NCI-H748 treated with DMSO at 0.1 percent for 48 hours (cell line): ENCODE measurements around the gene CLCN1.

Experiments
- DNase-seq: peaks from one replicate; lab custom pipeline; 2025; lab: John Stamatoyannopoulos, UW

The CLCN1 gene

DNA sequence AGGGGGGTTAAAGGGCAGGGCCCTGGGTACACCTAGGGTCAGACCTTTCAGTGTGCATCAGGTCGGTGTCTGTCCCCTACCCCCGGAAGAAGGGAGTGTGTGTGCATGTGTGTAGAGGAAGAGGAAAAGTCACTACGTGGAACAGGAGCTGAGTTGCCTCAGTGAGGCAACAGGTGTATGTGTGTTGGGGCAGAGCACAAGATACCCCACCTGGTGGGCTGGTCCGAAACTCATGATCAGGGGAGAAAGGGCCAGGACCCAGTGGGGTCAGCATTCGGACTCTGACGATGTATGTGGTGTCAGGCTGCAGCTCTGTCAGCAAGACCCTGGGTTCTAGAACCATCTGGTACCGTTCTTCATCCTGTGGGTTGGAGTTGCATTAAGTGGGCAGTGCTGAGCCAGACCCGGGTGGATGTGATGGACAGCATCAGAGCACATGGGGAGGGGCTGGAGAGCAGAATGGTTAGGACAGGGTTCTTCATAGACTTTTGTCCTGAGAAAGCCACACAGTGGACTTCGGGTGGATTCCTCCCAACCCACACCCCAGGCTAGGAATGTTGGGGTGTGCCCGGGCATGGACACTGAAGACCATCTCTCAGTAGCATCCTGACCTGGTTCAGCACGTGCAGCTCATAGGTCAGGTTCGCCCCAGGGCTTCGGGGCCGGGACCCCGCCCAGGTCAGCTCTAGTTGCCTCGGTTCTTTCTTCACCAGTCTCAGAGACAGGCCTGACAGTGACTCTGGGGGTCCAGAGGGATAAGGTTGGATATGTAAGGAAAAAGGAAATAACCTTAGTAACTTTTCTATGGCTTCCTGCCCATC is 82.0 kb downstream of the CLCN1 start:
- no peak for DNase-seq

DNA sequence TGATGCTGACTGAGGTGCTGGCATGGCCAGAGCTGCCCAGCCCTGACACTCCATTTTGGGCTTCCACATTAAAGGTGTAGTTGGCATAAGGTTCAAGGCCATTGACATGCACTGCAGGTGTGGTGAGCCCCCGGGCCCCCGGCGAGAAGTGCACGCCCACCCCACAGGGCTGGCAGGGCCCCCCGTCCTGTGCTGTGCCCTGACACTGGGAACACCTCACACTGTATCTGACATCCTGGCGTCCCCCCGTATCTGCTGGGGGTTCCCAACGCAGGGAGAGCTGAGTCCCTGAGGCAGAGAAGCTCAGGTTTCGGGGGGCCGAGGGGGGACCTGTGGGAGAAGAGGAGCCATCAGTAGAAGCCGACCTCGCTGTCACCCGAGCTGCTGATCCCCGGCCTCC is 82.7 kb downstream of the CLCN1 start:
- no peak for DNase-seq

DNA sequence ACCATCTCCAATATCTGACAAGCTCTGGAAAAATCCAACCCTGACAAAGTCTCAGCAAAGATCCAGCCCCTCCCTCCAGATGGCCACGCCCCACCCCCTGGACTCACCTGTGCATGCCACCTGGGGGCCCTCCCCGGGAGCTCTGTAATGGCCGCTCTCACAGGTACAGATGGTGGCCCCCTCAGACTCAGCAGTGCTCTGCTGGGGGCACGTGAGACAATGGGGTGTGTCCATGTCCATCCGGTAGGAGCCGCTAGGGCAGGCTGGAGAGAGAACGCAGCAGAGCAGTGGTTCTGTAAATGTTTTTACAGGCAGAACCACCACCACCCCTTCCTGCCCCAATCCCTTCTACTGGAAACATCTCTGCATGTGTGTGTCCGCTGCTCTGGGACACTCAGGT is 83.2 kb downstream of the CLCN1 start:
- DNase-seq, result no peak

DNA sequence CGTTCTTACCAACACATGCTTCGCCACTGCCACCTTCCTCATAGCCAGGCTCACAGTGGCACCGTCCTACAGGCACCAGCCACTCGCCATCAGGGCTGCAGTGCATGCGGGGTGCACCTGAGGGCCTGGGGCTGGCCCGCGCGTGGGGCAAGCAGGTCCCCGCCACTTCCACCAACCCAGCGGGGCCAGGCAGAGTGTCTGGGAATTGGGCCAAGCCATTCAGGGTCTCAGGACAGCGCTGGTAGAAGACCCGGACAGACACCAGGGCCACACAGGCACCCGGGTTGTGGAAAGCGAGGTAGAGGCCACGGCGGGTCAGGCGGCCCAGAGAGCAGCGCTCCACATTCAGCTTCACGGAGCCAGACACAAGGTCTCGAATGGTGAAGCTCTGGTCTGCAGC is 83.7 kb downstream of the CLCN1 start:
- DNase-seq, result no peak

DNA sequence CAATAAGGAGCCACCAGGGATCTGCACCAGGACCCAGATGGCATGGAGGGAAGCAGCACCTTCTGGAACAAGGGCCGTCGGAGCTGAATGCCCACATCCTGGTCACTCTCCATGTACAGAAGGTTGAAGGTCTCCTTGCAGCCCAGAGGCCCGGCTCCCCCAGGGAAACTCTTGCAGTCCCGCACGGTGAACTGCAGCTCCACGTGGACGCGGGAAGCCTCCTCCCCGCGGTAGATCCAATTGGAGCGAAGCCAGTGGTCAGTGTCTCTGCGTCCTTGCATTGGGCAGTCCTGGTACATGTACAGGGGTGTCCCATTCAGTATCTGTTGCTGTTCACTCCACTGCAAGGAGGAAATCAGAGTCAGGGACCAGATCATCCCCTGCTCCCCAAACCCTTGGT is 85.4 kb downstream of the CLCN1 start:
- no peak for DNase-seq
